Lung microvascular endothelial cell (primary cell): Measurements from ENCODE around the gene MME. TPM values are rescaled to one million over a fixed set of nuclear protein-coding genes. Genes with fewer than 3 reads are reported as not detected.
A peak's percentile ranks its signal among the peaks of the same experiment; 100 is the strongest.
"Not testable (repeated sequence)": the region's sequence is repeated elsewhere in the genome, so short reads cannot be mapped to it uniquely, and the experiment has no call there.

Source experiments
- DNase-seq, 2 donors: peaks; one replicate each; pipeline versions ENCODE4 v3.0.0 to v3.0.0-alpha.2; 2010; ENCODE audit warnings: low read depth in 2 of 2
- total RNA-seq: library from RNA; depleted of rRNA; stranded (reverse); fragments of >200 nt; gene quantifications from 2 replicates; pipeline ENCODE4 v1.2.1, GENCODE V29; 2014

The MME gene
- total RNA-seq, 1 donor from 2014 or later, result 0.20 TPM

DNA sequence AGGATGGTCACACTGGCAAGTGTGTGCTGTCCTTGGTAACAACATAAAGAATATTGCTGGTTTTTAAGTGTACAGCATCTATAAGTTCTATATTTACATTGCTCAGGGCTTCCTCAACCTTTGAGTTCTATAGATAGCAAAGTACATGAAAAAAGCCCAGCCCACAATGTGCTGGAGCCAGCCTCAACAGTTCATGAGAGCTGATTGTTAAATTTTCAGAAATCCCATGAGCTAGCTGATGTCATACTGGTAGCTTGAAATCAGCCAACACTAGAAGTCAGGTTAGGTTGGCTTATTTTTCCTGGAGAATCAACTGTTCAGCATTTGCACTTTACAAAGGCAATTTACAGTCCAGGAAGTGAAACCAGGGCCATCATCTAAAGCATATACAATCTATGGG, 110.6 kb downstream of the MME start:
- no peak for DNase-seq

DNA sequence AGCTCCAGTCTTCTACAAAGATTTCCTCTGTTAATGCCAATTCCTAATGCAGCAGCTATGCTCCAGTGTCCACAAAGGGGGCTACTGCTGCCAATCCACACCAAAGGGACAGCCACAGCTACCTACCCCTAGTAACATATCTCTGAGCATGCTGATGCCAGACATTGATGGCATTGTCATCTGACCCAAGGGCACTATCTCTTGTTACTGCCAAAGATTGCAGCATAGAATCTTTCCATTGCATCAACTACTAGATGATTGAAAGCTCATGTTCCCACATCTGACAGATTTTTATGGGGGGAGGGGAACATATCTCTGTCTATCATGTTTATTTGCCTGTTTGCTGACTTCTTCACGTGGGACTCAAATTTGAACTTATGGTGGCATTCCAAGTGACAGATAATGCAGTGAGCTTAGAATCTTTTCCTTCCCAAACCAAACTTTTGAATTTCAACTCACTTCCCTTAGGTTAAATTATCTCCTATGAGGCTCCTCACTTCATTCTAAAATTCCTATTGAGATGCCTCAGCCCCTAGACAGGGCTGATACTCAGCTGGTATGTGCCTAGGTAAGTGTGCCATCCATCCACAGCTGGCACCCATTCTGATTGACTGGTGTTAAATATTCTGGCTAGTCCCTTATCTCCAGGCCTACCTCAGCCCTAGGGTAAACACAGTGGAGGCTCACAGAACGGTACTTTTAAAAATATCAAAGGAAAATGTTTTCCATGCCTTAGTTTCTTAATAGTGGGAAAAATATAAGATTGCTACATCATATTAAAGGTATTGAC, 113.0 kb downstream of the MME start:
- DNase-seq, result no peak

DNA sequence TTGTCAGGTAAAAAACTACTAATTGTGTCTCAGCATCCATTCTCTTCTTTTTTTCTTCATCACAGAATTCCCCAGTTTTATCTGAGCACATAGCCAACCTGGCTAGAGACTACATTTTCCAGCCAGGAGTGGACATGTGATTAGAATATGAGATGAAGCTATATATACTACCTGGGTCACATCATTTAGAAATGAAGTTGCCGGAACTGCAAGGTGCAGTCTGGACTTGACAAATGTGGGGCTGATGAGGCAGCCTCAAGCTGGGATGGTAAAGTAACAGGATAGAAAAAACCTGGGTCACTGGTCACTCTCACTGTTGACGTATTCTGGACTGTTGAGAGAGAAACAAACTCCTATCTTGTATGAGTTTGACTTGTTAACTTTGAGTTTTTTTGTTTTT, 113.7 kb downstream of the MME start:
- DNase-seq, result no peak

DNA sequence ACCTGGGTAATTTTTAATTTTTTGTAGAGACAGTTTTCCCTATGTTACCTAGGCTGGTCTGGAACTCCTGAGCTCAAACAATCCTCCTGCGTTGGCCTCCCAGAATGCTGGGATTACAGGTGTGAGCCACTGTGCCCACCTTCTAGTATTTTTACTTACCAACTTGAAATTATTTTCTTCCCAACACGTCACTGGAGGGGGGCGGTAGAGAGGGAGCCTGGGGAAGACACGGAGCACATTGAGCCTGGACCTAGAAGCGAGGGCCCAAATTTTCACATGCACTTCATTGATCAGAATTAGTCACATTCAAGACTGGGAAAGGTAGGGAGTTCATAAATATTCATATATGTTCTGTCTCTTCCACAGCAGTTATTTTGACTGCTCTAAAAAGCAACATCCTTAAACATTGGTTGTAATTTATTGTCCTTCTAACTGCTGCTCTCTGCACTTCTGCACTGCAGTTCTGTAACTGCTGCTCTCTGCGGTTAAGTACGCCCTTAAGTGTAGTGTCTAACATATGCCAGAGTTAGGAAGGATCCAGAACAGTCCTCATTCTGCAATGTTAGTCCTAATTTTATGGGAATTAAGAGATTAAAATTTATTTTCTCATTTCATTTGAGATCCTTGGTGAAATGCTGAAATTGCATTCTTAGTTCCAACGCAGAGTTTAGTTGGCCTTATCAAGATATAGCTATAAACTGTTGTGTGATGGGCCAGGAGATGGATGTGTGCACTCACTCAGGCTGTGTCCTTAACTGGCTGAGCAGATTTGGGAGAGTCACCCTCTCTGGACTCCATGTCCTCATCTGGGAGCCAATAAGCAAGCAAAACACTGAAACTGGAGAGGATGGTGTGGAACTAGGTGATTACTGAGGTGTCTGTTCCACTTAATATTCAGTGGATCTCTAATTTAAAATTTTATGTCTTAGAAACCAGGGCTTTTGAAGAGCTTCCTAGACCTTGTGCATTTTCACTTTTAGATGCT, 115.1 kb downstream of the MME start:
- DNase-seq, result no peak

DNA sequence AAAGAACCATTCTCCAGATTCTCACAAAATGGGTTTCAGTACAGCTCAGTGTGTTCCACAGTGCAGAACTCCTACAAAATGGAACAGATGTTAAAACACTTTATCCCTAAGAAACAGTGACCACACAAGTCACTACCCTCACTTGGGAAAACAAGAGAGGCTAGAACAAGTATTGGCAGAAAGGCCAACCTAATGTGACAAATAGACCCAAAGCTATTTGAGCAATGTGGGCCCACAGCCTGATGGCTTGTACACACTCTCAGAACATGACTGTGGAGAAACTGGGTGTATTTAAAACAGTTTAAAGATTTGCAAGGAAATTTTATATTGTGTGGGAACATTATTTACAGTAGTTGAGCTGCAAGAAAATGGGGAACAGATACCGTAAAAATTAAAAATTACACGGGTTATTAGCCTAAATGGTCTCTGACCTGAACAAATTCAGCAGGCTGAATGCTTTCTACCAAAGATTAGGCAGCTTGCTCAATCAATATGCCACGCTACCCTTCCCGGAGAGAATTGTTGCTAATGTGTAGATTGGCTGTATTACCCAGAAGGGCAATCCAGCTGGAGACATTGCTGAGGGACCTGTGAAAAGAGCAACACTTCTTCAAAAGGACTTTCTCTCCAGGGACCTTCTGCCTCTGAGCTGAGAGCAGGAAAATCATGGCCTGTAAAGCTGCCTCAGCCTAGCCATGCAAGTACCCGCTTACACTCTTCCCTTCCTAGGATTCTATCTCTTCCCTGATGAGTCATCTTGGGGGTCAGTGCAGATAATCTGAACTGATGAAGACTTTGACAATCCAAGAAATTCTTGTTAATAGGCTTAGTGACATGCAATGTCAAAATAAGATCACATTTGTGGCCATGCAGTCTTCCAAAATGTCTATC, 116.3 kb downstream of the MME start:
- no peak for DNase-seq

DNA sequence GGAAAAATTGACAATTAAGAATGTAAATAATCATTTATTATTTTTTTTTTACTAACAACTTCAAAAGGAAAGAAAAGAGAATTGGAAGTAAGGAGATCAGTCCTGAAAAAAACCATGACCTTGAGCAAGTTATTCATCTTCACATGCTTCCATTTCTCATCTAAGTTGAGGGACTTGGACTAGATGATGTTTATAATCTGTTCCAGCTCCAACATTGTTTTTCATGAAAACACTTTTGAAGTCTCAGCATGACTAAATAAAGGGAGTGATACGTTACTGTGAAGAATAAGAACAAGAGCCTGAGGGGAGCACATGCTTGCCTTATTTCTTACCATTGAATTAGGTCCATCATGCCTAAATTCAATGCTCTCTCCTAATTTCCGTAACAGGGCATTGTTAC, 117.7 kb downstream of the MME start:
- DNase-seq, result no peak

DNA sequence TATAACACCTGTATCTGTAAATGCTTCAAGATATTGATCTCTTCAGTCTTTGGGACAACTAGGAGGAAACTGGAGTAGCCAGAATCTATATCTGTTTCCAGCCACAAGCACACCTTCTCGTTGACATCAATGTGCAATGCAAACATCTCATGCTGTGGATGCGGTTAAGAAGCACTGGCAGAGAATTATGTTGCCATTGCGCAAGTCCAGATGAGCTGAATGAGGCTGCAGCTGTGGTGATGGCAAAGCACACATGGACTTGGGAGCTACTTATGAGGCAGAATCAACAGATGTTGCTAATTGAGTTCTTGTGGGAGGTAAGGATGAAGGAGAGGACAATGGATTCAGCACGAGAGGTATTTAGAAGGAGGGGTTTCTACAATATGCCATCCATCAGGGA, 122.5 kb downstream of the MME start:
- DNase-seq, result no peak

DNA sequence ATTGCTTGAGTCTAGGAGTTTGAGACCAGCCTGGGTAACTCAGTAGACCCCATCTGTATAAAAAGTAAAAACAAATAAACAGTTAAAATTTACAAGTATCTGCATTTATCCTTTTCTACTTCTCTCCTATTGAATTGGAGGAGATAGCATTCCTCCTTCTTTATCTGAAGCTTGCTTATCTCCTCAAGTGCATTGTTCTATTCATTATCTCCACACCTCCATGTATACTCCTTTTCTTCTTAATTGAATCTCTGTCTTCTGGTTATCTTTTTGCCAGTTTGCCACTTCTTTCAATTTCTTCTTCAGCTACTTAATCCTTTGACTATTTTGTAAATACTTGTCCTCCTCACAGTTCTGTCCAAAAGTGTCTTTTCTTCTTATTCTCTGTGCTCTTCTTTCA, 124.7 kb downstream of the MME start:
- no peak for DNase-seq

DNA sequence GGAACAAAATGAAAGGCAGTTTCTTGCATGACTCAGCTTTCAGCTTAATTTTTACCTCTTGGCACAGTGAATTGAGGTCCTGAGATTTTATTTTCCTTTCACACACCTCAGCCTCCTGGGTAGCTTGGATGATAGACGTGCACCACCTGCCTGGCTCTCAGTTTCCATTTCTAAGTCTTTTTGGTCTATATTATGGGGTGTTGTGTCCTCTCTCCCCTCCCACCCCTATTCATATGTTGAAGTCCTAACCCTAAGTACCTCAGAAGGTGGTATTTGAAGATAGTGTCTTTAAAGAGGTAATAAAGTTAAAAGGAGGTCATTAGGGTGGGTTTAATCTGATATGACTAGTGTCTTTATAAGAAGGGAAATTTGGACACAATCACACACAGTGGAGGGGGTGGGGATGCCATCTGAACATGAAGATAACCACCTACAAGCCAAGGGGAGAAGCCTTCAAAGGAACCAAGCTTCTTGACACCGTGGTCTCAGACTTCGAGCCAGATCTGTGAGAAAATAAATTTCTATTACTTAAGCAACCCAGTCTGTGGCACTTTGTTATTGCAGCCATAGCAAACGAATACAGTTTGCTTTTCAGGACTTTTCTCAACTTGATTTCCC, 128.2 kb downstream of the MME start:
- no peak for DNase-seq

DNA sequence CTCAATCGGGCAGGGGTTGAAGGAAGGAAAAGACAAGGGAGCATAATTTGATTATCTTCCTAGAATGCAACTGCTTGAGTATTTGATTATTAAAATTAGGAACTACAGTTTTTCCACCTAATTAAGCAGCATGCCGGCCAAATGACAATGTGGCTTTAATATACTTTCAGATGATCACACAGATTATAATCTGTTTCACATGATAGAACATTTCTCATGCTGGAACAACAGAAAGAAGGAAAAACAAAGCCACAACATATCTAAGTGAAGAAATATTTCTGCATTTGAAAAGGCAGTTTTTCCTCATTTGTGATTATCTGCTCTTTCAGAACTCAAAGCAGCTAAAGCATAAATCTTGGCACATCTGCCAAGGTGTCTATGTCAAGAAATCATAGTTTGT, 130.6 kb downstream of the MME start:
- no peak for DNase-seq

DNA sequence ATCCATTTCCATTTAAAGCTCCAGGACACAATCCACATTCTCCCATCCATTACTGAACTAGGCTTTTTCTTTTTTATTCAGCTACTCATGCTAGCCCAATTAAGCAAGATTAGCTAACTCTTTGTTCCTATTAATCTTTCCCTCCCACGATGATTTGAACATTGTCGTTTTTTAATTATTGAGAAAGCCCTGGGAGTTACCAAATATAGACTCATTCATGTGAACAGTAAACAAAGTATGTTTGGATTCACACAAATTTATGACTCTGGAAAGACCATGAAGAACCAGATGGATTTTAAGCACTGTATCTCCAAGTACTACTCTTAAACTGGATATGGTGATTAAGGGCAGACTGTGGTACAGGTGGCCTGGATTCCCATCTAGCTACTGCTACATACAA, 131.1 kb downstream of the MME start:
- DNase-seq, result no peak

DNA sequence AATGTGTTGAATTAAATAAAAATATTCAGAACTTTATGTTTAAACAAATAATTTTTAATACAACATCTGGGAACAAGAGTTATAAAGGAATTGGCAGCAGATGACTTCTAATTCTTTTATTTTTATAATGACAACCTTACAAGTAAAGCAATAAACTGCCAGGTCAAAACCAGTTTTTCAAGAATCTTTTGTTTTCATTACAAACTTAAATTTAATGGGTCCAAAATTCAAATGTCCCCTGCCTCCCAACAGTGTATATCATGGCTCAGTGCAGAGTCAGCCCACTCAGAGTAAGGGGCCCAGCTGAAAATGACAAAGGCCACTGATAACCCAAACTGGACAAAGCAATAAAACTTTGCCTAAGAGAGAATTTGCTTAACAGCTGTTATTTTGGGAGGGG, 131.8 kb downstream of the MME start:
- DNase-seq, result no peak

DNA sequence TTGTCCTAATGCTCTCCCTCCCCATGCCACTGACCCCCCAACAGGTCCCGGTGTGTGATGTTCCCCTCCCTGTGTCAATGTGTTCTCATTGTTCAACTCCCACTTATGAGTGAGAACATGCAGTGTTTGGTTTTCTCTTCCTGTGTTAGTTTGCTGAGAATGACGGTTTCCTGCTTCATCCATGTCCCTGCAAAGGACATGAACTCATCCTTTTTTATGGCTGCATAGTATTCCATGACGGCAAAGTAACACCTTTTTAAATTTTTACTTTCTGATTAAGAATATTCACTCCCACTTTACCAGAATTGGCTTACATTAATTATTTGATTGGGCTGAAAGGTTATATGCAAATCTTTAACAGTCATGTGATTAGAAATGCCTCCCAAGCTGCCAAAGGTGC, 135.9 kb downstream of the MME start:
- DNase-seq, result not testable (repeated sequence)

DNA sequence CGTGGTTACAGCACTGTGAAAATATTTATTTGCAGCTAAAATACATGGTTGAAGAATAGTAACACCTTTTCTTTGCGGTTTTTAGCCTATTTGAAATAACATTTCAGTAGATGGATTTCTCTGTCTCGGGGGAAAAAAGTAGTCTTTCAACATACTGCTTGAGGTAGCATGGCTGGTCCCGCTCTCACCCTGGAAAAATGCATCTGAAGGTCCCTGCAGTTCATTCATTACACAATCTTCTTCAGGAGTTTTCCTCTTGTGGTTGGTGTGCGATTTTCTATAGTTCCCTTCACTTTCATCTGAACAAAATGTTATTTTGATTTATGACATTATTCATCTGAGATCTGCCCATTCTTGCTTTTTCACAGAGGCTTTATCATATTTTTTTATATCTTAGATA, 137.5 kb downstream of the MME start:
- no peak for DNase-seq

DNA sequence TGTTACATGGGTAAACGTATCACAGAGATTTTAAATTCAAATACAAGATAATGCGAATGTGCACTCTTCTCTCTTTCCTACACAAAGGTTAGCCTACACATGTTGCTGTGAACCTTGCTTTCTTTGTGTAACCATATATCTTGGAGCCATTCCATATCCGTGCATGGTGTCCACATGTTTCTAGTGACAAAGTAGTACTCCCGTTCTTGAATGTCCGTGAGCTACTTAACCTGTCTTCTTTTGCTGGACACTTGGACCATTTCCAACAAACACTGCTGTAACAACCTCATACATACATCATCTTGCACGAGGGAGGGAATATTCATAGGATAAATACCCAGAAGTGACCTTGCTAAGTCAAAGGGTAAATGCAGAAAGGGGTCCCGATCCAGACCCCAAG, 138.3 kb downstream of the MME start:
- DNase-seq, result no peak

DNA sequence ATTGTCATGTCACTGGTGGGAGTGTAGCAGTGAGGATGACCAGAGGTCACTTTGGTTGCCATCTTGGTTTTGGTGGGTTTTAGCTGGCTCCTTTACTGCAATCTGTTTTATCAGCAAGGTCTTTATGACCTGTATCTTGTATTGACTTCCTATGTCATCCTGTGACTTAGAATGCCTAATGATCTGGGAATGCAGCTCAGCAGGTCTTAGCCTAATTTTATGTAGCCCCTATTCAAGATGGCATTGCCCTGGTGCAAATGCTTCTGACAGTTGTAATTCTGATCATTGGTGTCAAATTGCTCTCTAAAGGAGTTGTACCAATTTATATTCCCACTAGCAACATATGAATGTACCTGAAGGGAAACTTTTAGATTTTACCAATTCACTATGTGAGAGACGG, 139.0 kb downstream of the MME start:
- no peak for DNase-seq

DNA sequence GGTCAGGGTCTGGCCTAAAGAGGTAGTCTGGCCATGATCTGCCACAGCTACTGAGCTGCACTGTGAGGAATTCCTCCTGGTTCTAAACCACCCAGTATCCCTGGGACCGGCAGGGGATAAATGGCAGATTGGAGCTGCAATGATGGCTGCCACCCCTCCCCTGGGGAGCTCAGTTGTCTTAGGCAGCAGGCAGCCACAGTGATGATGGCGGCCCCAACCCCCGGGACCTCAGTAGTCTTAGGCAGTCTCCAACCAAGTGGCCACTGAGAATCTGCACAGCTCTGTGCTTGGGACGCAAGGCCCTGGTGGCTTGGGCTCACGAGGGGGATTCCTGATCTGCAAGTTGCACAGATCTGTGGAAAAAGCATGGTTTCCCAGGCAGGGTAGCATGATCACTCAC, 145.3 kb downstream of the MME start:
- DNase-seq, result no peak

DNA sequence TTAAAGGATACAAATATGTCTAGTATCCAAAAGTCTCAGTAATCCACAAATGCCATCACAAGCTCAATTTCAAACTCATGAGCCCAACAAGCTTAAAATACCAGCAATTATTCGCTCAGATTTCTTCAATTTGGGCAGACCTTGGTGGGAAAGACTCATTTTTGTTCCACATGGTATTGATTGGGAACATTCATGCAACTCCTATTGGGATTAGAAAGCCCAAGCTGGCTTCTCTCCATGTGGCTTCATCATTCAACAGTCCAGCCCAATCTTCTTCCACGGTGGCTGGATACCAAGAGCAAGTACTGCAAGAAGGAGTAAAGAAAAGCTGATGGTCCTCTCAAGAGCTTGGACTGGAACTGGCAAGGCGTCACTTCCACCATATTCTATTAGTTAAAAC, 147.0 kb downstream of the MME start:
- no peak for DNase-seq

DNA sequence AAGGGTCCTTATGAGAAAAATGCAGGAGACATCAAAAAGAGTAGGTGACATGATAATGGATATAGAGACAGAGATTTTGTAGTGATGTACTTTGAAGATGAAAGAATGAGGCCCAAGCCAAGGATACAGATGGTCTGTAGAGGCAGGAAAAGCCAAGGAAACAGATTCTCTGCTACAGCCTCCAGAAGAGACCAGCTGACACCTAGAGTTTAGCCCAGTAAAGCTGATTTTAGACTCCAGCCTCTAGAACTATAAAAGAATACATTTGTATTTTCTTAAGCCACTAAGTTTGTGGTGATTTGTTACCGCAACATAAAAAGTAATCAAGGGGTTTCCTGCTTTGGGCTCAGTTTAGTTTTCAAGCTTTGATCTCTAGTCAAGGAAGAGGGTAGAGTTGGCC, 148.6 kb downstream of the MME start:
- peak in 1 of 2 donors; percentile 4 for DNase-seq

DNA sequence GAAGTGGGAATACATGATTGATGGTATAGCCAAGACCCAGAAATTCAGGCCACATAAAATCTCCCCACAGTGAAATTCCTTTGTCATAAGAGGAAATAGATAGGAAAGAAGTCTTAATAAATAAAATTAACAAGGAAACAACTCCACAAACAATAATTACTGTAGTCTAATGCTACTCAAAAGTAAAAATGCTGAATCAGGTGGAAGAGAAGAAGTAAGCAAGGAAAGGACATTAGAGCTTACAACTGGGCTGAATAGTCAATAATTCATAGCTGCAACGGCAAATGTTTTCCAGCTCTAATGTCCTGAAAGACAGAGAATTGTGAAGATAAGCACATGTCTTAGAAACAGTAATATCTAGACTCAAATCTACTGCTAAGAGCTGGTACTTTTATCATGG, 149.0 kb downstream of the MME start:
- DNase-seq, result no peak

DNA sequence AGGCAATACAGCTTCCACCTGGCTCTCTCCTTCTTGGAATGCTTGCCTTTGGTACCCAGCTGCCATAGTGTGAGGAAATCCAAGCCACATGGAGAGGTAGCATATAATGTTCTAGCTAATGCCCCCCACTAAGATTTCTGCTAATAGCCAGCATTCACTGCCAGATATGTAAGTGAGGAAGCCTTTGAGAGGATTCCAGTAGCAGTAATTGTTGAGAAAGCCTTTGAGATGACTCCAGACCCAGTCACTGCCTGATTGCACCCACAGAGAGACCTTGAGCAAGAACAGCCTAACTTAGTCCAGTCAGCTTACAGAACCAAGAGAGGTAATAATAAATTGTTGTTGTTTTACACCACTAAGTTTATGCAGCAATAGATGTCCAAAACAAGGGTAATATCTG, 150.3 kb downstream of the MME start:
- no peak for DNase-seq
